H1 (cell line): ENCODE measurements around the gene MCEE. TPM values are rescaled to one million over a fixed set of nuclear protein-coding genes. Genes with fewer than 3 reads are reported as not detected.

Experiments
- RNF2 ChIP-seq: fragments of 200-900, 300-1000 bp; sonication (generic); IDR thresholded peaks from 2 replicates; pipeline ENCODE4 v1.7.1; 2016; ENCODE audit warnings: borderline replicate concordance, low read depth, mild to moderate bottlenecking, antibody characterized with exemption, low read length; ENCODE audit not compliant: poor library complexity, severe bottlenecking; ENCODE audit errors: missing control alignments
- SIN3A ChIP-seq, 2 experiments: IDR thresholded peaks in 1 of 2; conservative IDR thresholded peaks in 1 of 2; 2 replicates each; pipeline ENCODE4 v1.6.1; 2011 to 2012; ENCODE audit warnings: low read length in 2 of 2, improper control_type of control experiment in 1 of 2, low read depth in 1 of 2, mild to moderate bottlenecking in 1 of 2
- polyA plus RNA-seq, 7 experiments: library from polyadenylated mRNA; depleted of rRNA in 3 of 7; stranded (reverse) in 5 of 7; unstranded in 2 of 7; fragments of >200 nt in 5 of 7; fragments of 200-250 nt in 2 of 7; gene quantifications; 1 replicate in 5 of 7; 2 replicates in 1 of 7; 4 replicates in 1 of 7; pipeline versions ENCODE4 v1.2.1 to v1.2.3, GENCODE V29; 2011 to 2013; ENCODE audit warnings: missing spikeins in 2 of 7, mixed read lengths in 2 of 7
- total RNA-seq: library from RNA; stranded (reverse); fragmentation: NEBNext Ultra II Directional; extraction: Animal tissue kit (Norgen Biotek cat#: 25700); gene quantifications from 2 replicates; pipeline ENCODE4 v1.2.1, GENCODE V29; 2021

MCEE gene
- total and polyA plus RNA-seq, 2 of the 8 experiments (the other 6 are each of a cell fraction or from before 2014, with no cell fraction given), result 7.3 to 14.1 TPM

- no peak for TF ChIP-seq RNF2
- TF ChIP-seq SIN3A (conservative IDR thresholded peaks at IDR 0.05 in 1 of 2, IDR thresholded peaks at IDR 0.05 in 1 of 2; ENCODE audit: low read depth in 1 of 2, low read length in 2 of 2), result no peak
These were observed 69.2 kb downstream of the MCEE start (continued) for GRCh38 chr2:71060871-71061270.
